K562 treated with DMSO at 1 percent for 12 hours (cell line): ENCODE data around the gene GAD2. TPM values are rescaled to one million over a fixed set of nuclear protein-coding genes. Genes with fewer than 3 reads are reported as not detected.

Source experiments
- total RNA-seq: library from RNA; unstranded; fragments of 300-600 nt; gene quantifications from 2 replicates; pipeline ENCODE4 v1.2.3, GENCODE V29; 2022; ENCODE audit not compliant: insufficient read depth

Gene GAD2
- not detected in 2 replicates for total RNA-seq

GRCh38 chr10:26216585-26217395 lies at the start of gene GAD2:
GAD2 (plus strand) TSS chr10:26216774; CDS start chr10:26216810, 36 bp downstream.

Other genes with a start within 250 kb of the GAD2 start
- not detected in 2 replicates for gene APBB1IP, start 221.6 kb downstream of the GAD2 start, total RNA-seq